ENCODE results near the gene ILKAP.

Gene ILKAP

GRCh38 chr2:238203094-238203972 is at the start of gene ILKAP:
Gene ILKAP (minus strand): TSS chr2:238203695. CDS start chr2:238203553, 142 bp downstream.
- TF ChIP-seq CTCF (IDR thresholded peaks at IDR 0.05; ENCODE audit: low read depth, low read length, missing control alignments), result no peak
- no peak for DNase-seq (ENCODE audit: extremely low read depth, low read depth)
- peak within 1 kb of the TSS; percentile 79 for H3K4me3 ChIP-seq (replicated peaks; ENCODE audit: low read depth, low read length)

GRCh38 chr2:238252766-238253630 is 49.5 kb upstream of the ILKAP start:
- no peak for DNase-seq (ENCODE audit: extremely low read depth, low read depth)
- no peak overlapping the region for H3K4me3 ChIP-seq (replicated peaks; ENCODE audit: low read depth, low read length)
- no peak for TF ChIP-seq CTCF (IDR thresholded peaks at IDR 0.05; ENCODE audit: low read depth, low read length, missing control alignments)

GRCh38 chr2:238251986-238252385 is 48.5 kb upstream of the ILKAP start:
- no peak for DNase-seq (ENCODE audit: extremely low read depth, low read depth)
- TF ChIP-seq CTCF (IDR thresholded peaks at IDR 0.05; ENCODE audit: low read depth, low read length, missing control alignments), result no peak

GRCh38 chr2:238251331-238251730 is 47.8 kb upstream of the ILKAP start:
- H3K4me3 ChIP-seq (replicated peaks; ENCODE audit: low read depth, low read length), result no peak overlapping the region
- no peak for TF ChIP-seq CTCF (IDR thresholded peaks at IDR 0.05; ENCODE audit: low read depth, low read length, missing control alignments)
- DNase-seq (ENCODE audit: extremely low read depth, low read depth), result no peak

More at GRCh38 chr2:238251986-238252385, 48.5 kb upstream of the ILKAP start:
- H3K4me3 ChIP-seq (replicated peaks; ENCODE audit: low read depth, low read length), result no peak overlapping the region

GRCh38 chr2:238250896-238251295 is 47.4 kb upstream of the ILKAP start:
- no peak for DNase-seq (ENCODE audit: extremely low read depth, low read depth)
- no peak for TF ChIP-seq CTCF (IDR thresholded peaks at IDR 0.05; ENCODE audit: low read depth, low read length, missing control alignments)
- H3K4me3 ChIP-seq (replicated peaks; ENCODE audit: low read depth, low read length), result no peak overlapping the region

- no peak for DNase-seq (ENCODE audit: extremely low read depth, low read depth)
- TF ChIP-seq CTCF (IDR thresholded peaks at IDR 0.05; ENCODE audit: low read depth, low read length, missing control alignments), result no peak
Measured at GRCh38 chr2:238247841-238248453, 44.5 kb upstream of the ILKAP start.

More at GRCh38 chr2:238247841-238248453, 44.5 kb upstream of the ILKAP start:
- no peak overlapping the region for H3K4me3 ChIP-seq (replicated peaks; ENCODE audit: low read depth, low read length)

Data from HFF-Myc (cell line).